ENCODE data around the gene TIAL1.
A peak's percentile ranks its signal among the peaks of the same experiment; 100 is the strongest.

DNA sequence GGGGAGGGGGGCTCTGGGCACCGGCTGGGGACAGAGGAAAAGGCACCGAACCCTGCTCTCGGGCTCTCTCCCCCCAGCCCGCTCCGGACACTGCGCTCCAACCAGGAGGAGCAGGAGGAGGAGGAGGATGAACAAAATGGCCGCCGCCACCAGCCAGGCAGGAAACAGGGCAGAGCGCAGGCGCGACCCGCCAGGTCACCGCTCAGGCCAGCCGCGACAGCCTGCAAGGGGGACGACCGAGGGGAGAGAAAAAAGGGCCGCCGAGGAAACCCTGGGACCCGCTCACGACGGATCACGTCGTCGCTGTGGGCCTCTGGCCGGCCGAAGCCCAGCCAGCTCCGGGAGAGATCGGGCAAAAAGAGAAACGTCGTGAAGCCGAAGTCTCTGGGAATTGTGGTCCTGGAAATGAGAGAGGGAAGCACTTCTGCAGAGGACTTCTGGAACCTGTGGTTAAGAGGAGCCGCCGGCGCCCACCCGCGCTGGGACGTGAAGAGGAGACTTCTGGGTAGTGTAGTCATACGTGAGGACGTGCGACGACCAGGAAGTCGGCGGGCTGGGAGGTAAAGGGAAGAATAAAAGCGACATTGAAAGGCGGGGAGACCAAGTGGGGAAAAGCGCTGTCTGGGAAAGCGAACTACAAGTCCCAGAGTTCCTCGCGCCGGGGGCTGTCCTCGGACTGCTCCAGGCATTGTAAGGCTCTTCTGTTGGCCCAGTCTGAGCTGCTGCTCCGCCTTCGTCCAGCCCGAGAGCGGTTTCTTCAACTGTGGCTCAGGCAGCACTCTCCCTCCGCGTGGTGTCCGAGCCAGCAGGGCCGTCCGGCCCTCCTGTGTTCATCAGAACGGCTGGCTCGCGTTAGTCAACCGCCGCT lies at the start of gene TIAL1:
- TF ChIP-seq, protein P1, sequence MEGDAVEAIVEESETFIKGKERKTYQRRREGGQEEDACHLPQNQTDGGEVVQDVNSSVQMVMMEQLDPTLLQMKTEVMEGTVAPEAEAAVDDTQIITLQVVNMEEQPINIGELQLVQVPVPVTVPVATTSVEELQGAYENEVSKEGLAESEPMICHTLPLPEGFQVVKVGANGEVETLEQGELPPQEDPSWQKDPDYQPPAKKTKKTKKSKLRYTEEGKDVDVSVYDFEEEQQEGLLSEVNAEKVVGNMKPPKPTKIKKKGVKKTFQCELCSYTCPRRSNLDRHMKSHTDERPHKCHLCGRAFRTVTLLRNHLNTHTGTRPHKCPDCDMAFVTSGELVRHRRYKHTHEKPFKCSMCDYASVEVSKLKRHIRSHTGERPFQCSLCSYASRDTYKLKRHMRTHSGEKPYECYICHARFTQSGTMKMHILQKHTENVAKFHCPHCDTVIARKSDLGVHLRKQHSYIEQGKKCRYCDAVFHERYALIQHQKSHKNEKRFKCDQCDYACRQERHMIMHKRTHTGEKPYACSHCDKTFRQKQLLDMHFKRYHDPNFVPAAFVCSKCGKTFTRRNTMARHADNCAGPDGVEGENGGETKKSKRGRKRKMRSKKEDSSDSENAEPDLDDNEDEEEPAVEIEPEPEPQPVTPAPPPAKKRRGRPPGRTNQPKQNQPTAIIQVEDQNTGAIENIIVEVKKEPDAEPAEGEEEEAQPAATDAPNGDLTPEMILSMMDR (IDR thresholded peaks at IDR 0.05; ENCODE audit: extremely low read depth in 1 of 2, insufficient read depth in 1 of 2, low read depth in 1 of 2, low read length in 2 of 2), result no peak
- TF ChIP-seq POLR2A (IDR thresholded peaks at IDR 0.05; ENCODE audit: low read depth, low read length) (peak; percentile 96), EZH2 (IDR thresholded peaks at IDR 0.05; ENCODE audit: borderline replicate concordance, low read depth, low read length, severe bottlenecking) (no peak), POLR2AphosphoS5 (IDR thresholded peaks at IDR 0.05; ENCODE audit: insufficient read depth, low read depth, low read length) (peak; percentile 91), JUN (IDR thresholded peaks at IDR 0.05; ENCODE audit: borderline replicate concordance, insufficient read depth, insufficient read length, low read depth) (no peak), MYC (IDR thresholded peaks at IDR 0.05; ENCODE audit: low read depth, low read length) (peak; percentile 43), FOS (IDR thresholded peaks at IDR 0.05; ENCODE audit: borderline replicate concordance, insufficient read depth, low read length) (no peak), MAX (IDR thresholded peaks at IDR 0.05; ENCODE audit: insufficient read depth, insufficient read length) (peak; percentile 95)

Data from endothelial cell of umbilical vein (primary cell).